Small intestine (tissue), 7 donors: ENCODE measurements around the gene NLGN4X. TPM values are rescaled to one million over a fixed set of nuclear protein-coding genes. Genes with fewer than 3 reads are reported as not detected.
A peak's percentile ranks its signal among the peaks of the same experiment; 100 is the strongest.

ENCODE experiments used
- DNase-seq, 2 donors: peaks; one replicate each; pipeline versions ENCODE4 v3.0.0 to v3.0.0-alpha.2; 2013
- FAIRE-seq: peaks from 2 replicates; lab custom pipeline; 2012; peaks lifted over from hg19 to GRCh38; lab: Jason Lieb, UNC
- H3K27ac ChIP-seq, 3 donors: one replicate each; pipeline ENCODE4 v1.5.1; 2013; ENCODE audit warnings: low read length in 2 of 3, mild to moderate bottlenecking in 2 of 3, control low read depth in 1 of 3, inconsistent platforms in 1 of 3, low read depth in 1 of 3, moderate library complexity in 1 of 3
- H3K27me3 ChIP-seq, 3 donors: one replicate each; pipeline ENCODE4 v1.6.1; 2013; ENCODE audit warnings: low read length in 3 of 3, inconsistent platforms in 1 of 3; ENCODE audit not compliant: control insufficient read depth in 3 of 3, insufficient read depth in 3 of 3
- H3K36me3 ChIP-seq, 3 donors: one replicate each; pipeline ENCODE4 v1.6.1; 2013; ENCODE audit warnings: low read length in 3 of 3, inconsistent platforms in 1 of 3, low read depth in 1 of 3, mild to moderate bottlenecking in 1 of 3, moderate library complexity in 1 of 3; ENCODE audit not compliant: control insufficient read depth in 3 of 3, insufficient read depth in 2 of 3
- H3K4me1 ChIP-seq, 3 donors: one replicate each; pipeline ENCODE4 v1.6.1; 2013; ENCODE audit warnings: low read length in 2 of 3, inconsistent platforms in 1 of 3, low read depth in 1 of 3, mild to moderate bottlenecking in 1 of 3, moderate library complexity in 1 of 3; ENCODE audit not compliant: control insufficient read depth in 3 of 3, insufficient read depth in 2 of 3
- H3K4me3 ChIP-seq, 3 donors: one replicate each; pipeline ENCODE4 v1.5.1; 2013; ENCODE audit warnings: low read length in 3 of 3, control low read depth in 1 of 3, inconsistent platforms in 1 of 3, low read depth in 1 of 3, mild to moderate bottlenecking in 1 of 3, moderate library complexity in 1 of 3
- H3K9me3 ChIP-seq, 2 donors: one replicate each; pipeline ENCODE4 v1.6.1; 2013; ENCODE audit warnings: low read depth in 1 of 2, low read length in 1 of 2; ENCODE audit not compliant: control insufficient read depth in 2 of 2, insufficient read depth in 1 of 2
- WGBS, 3 donors: extraction: QIAGEN DNeasy Blood & Tissue Kit; methylation state at CpG; one replicate each; pipeline ENCODE4 v1.1.7; 2013; 5-methylcytosine and 5-hydroxymethylcytosine counted together
- polyA plus RNA-seq, 4 donors: library from polyadenylated mRNA; stranded (reverse) in 3 of 4; unstranded in 1 of 4; fragments of 200-250 nt in 3 of 4; fragments of 120-200 nt in 1 of 4; gene quantifications; one replicate each; pipeline versions ENCODE4 v1.2.1 to v1.2.3, GENCODE V29; 2013
- donor health status: healthy with polysubstance abuse.
- donor health status: control.
- donor health status: control.
- donor health status: Bipolar disorder and iron deficiency.
- donor health status: healthy.

NLGN4X gene
- polyA plus RNA-seq, 4 donors = 0.27 to 4.7 (median 1.3) TPM; not detected in 1

DNA sequence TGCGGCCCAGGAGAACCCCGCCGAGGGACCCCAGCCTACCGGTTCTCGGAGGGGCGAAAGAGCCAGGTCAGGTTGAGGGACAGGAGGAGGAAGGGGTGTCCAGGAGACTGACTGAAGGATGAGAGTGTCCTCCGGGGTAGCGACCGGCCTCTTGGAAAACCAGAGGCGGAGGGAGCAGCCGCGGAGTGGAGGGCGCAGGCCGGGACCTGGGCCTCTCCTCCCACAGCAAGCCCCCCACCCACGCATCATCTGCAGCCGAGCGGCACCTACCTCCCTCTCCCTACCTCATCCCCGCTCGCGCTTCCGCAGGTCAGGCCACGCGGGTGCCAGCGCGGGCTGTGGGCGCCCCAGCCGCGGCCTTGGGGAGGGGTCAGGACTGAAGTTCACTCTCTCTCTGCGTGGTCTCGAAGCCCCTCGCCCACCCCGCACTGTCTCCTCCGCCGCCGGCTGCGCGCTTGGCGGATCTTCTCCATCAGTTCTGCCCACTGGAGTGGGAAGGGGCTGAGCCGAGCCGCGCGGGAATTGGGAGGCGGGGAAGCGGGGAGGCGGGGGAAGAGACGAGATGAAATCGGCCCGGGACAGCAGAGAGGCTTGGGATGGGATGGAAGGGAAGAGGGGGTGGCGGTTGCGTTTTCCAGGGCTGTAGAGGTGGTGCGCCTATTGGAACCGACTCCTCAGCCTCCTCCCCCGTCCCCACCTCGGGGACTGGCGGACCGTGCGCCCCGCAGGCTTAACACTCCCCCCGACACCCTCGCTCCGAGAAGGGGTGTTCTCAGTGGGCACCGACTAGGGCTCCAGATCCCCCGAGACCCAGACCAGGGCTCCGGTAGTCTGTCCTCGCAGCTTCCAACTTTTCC is 1.8 kb downstream of the NLGN4X start:
- H3K36me3 ChIP-seq = no peaks in the 10 kb centered on the region
- DNase-seq (peak in 1 of 2 donors; percentile 7), FAIRE-seq (no peak)
- peak overlapping the region in 2 of 3 donors; percentile 31 to 45 for H3K27ac ChIP-seq
- no peaks in the 10 kb centered on the region for H3K9me3 ChIP-seq
- H3K27me3 ChIP-seq = peaks cover 0 to 21% (median 9%) of the 10 kb centered on the region in 3 donors
- peak overlapping the region in 2 of 3 donors; percentile 1 to 46 for H3K4me3 ChIP-seq
- no peaks in the 10 kb centered on the region for H3K4me1 ChIP-seq
- 1 to 5% (median 4%) methylated on average over 21 to 64 of the region's 65 CpGs for WGBS, 3 donors

DNA sequence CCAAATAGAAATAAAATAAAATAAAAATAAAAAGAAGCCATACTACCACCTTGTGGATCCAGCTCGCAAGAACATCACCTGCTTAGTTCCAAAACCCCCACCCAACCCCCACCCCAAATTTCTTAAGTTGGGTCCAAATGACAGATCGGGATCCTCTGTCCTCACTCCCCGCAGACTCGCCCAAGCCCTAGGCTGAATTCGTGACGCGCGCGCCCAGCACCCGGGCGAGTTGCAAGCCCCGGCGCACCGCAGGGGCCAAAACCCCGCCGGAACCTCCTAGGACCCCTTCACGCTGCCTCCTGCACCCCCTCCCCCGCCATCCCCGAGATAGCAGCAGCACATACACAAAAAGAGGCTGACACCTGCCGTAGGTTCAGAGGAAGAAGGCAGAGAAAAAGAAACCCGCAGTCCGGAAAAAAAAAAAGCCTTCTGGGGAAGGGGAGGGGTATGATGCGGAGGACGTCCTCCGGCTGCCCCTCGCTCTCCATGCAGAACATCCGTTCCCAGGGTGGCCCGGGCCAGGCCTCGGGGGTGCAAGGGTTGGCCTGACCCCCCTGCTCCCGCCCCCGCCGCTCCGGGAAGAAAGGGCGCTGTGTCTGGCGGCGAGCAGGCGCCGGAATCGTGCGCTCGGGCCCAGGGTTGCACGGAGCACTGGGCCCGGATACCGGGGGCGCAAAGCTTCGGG is 2.6 kb downstream of the NLGN4X start:
- peaks cover 0 to 21% (median 9%) of the 10 kb centered on the region in 3 donors for H3K27me3 ChIP-seq
- no peak for FAIRE-seq
- peak overlapping the region in 1 of 3 donors; percentile 45 for H3K27ac ChIP-seq
- H3K36me3 ChIP-seq = no peaks in the 10 kb centered on the region
- 2 to 5% (median 2%) methylated on average over 28 to 46 of the region's 46 CpGs for WGBS, 3 donors
- DNase-seq = peak in 1 of 2 donors; percentile 8
- no peaks in the 10 kb centered on the region for H3K9me3 ChIP-seq
- H3K4me3 ChIP-seq = peak overlapping the region in 2 of 3 donors; percentile 15 to 46
- H3K4me1 ChIP-seq = no peaks in the 10 kb centered on the region

DNA sequence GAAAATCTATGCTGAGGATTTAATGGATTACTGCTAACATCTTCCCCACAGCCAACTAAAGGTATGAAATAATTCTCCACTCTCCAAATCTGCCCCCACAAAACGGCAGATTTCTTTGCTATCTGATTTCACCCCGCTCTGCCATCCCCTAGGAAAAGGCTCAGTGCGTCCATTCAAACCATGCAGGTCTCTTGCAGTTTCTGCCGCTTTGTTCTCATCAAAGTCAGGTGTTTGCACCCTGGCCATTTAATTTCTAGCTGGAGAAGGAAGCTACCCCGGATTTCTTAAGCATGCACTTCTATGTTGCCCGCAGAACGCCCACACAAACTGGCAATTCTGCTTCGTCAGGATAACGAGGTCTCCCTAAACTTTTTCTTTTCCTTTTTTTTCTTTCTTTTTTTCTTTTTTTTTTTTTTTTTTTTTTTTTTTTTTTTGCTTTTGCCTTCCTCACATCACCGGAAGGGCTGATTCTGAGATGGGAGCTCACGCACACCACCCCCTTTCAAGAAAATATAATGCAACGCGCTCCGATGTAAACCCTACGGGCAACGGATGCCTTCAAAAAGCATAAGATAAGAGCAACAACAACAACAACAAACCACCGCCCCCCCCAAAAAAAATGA is 3.3 kb downstream of the NLGN4X start:
- 6 to 10% (median 9%) methylated on average over 17 of the region's 17 CpGs for WGBS, 3 donors
- DNase-seq (no peak), FAIRE-seq (no peak)
- peak overlapping the region in 1 of 3 donors; percentile 46 for H3K4me3 ChIP-seq
- peaks cover 0 to 21% (median 9%) of the 10 kb centered on the region in 3 donors for H3K27me3 ChIP-seq
- no peaks in the 10 kb centered on the region for H3K4me1 ChIP-seq
- H3K27ac ChIP-seq = no peak overlapping the region
- H3K9me3 ChIP-seq = no peaks in the 10 kb centered on the region
- H3K36me3 ChIP-seq = no peaks in the 10 kb centered on the region

DNA sequence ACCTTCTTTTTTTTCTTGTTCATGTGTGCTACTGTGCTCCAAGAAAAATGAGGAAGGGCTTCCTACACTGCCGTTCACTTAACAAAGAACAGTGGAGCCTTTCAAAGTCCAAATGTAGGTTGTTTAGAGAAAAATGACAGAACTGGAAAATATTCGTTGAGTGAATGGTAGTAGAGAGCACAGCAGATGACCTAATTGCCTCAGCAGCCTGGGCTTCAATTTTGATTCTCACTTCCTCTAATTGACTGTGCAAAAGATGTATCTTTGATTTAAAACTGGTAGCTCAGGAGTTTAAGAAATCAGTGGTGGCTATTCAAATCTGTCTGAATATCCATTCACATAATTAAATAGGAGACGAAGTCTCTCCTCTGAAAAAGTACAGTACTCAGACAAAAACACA is 5.2 kb downstream of the NLGN4X start:
- H3K9me3 ChIP-seq = no peaks in the 10 kb centered on the region
- no peaks in the 10 kb centered on the region for H3K4me1 ChIP-seq
- WGBS, 3 donors = 26 to 40% (median 33%) methylated on average over 3 of the region's 3 CpGs
- peaks cover 0 to 17% (median 9%) of the 10 kb centered on the region in 3 donors for H3K27me3 ChIP-seq
- FAIRE-seq (no peak), DNase-seq (no peak)
- H3K4me3 ChIP-seq = no peak overlapping the region
- H3K36me3 ChIP-seq = no peaks in the 10 kb centered on the region
- no peak overlapping the region for H3K27ac ChIP-seq

DNA sequence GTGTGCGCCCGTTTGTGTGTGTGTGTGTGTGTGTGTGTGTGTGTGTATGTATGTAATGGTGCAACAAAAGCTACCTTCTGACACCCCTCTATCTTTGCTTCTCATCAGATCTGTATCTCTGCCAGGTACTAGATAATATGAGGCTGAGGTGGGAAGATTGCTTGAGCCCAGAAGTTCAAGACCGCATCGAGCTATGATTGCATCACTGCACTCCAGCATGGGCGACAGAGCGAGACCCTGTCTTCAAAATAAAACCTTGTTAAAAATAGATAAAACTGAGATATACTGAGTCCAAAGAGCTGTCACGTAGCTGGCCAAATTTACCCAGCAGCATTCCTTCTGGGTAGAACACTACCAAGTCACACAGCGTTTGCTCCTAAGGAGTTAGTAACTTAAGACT is 18.4 kb downstream of the NLGN4X start:
- no peak overlapping the region for H3K27ac ChIP-seq
- no peaks in the 10 kb centered on the region for H3K4me1 ChIP-seq
- no peaks in the 10 kb centered on the region for H3K27me3 ChIP-seq
- H3K36me3 ChIP-seq = no peaks in the 10 kb centered on the region
- FAIRE-seq (no peak), DNase-seq (no peak)
- 71 to 90% (median 87%) methylated on average over 7 to 8 of the region's 8 CpGs for WGBS, 3 donors
- H3K9me3 ChIP-seq = no peaks in the 10 kb centered on the region
- no peak overlapping the region for H3K4me3 ChIP-seq

DNA sequence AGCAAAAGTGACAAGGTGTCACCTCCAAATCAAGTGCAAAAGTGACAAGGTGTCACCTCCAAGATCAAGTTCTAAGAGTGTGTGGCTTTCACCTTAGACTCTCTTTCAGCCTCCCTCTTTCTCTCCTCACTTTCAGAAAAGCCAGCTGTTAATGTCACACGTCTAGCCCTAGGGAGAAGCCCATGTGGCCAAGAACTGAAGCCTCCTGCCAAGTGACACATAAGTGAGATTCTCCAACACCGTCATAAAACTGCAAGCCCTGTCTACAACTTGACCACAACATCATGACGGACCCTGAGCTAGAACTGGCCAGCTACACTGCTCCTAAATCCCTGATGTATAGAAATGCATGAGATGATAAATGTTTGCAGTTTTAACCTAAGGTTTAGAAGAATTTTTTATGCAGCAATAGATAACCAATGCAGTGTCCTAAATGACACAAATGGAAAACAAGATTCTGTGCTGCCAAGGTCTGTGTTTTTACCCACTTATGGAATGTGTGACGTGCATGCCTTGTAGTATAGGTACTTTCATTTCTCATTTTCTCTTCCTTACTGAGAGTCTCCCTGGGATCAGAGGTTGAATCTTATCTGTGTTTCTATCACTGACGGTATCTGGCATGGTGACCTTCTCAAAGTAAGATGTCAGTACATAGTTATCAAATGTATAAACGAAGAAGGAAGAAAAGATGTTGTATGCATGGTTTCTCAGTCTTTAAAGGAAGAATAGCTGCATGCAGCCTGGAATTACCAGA is 25.0 kb downstream of the NLGN4X start:
- Histone ChIP-seq H3K27me3 (no peaks in the 10 kb centered on the region), H3K27ac (no peak overlapping the region), H3K9me3 (no peaks in the 10 kb centered on the region), H3K4me1 (no peaks in the 10 kb centered on the region), H3K36me3 (no peaks in the 10 kb centered on the region), H3K4me3 (no peak overlapping the region)
- FAIRE-seq = no peak
- WGBS, 3 donors = 57 to 67% (median 59%) methylated on average over 6 of the region's 6 CpGs
- DNase-seq = no peak

DNA sequence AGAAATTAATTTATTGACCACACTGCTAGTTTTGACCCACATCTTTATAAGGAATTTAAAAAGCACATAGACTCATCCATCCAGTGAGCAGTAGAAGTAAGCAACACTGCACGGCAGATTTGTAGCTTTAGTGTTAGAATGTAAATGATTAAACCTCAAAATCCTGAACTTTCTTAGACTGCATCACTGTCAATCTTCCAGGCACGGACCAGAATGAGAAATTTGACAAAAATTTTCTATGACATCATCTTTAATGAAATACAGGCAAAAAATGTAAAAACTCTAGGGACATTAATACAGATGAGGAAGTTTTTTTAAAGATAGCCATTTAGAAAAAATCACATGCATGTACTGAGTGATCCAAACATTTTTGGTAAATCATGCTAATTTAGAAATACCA is 29.2 kb downstream of the NLGN4X start:
- no peak overlapping the region for H3K27ac ChIP-seq
- H3K9me3 ChIP-seq = no peaks in the 10 kb centered on the region
- H3K4me1 ChIP-seq = no peaks in the 10 kb centered on the region
- no peak overlapping the region for H3K4me3 ChIP-seq
- no peaks in the 10 kb centered on the region for H3K36me3 ChIP-seq
- no peak for DNase-seq
- 41 to 47% (median 41%) methylated on average over 2 of the region's 2 CpGs for WGBS, 3 donors
- FAIRE-seq = no peak
- H3K27me3 ChIP-seq = no peaks in the 10 kb centered on the region

DNA sequence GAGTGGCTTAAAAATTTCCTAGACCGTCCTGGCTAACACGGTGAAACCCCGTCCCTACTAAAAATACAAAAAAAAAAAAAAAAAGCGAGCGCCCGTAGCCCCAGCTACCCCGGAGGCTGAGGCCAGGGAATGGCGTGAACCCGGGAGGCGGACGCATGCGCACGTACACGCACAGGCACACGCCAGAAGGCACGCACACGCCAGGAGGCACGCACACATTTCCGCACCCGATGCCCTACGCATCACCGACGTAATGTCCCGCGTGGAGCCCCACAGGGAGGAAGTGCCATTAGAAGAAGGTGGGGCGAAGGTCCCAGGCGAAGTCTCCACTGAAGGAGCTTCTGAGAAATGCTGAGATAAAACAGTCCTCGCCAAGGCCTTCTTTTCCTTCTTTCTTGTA is 41.4 kb downstream of the NLGN4X start:
- FAIRE-seq (no peak), DNase-seq (no peak)
- 97 to 98% (median 98%) methylated on average over 18 to 28 of the region's 28 CpGs for WGBS, 3 donors
- H3K4me3 ChIP-seq = no peak overlapping the region
- no peaks in the 10 kb centered on the region for H3K4me1 ChIP-seq
- no peaks in the 10 kb centered on the region for H3K36me3 ChIP-seq
- H3K9me3 ChIP-seq = no peaks in the 10 kb centered on the region
- no peak overlapping the region for H3K27ac ChIP-seq
- H3K27me3 ChIP-seq = no peaks in the 10 kb centered on the region
